Large intestine (tissue), 3 donors: ENCODE measurements around the gene NDUFB4. TPM values are rescaled to one million over a fixed set of nuclear protein-coding genes. Genes with fewer than 3 reads are reported as not detected.
A peak's percentile ranks its signal among the peaks of the same experiment; 100 is the strongest.

Experiments used
- DNase-seq, 2 donors: peaks; one replicate each; pipeline versions ENCODE4 v3.0.0 to v3.0.0-alpha.2; 2013
- H3K27ac ChIP-seq: one replicate; pipeline ENCODE4 v1.5.1; 2013; ENCODE audit warnings: low read length
- H3K27me3 ChIP-seq: 2 replicates; pipeline ENCODE4 v1.6.1; 2013; ENCODE audit warnings: low read length; ENCODE audit not compliant: control insufficient read depth, insufficient read depth
- H3K36me3 ChIP-seq: 2 replicates; pipeline ENCODE4 v1.6.1; 2013; ENCODE audit warnings: low read length; ENCODE audit not compliant: control insufficient read depth, insufficient read depth
- H3K4me1 ChIP-seq: one replicate; pipeline ENCODE4 v1.6.1; 2013; ENCODE audit warnings: low read length; ENCODE audit not compliant: control insufficient read depth, insufficient read depth
- H3K4me3 ChIP-seq: one replicate; pipeline ENCODE4 v1.5.1; 2013; ENCODE audit warnings: low read length
- H3K9me3 ChIP-seq: one replicate; pipeline ENCODE4 v1.6.1; 2013; ENCODE audit warnings: mild to moderate bottlenecking, low read depth, low read length, moderate library complexity; ENCODE audit not compliant: control insufficient read depth
- WGBS: methylation state at CpG from one replicate; pipeline ENCODE4 v1.1.5; 2013; ENCODE audit warnings: low lambda C conversion rate; ENCODE audit not compliant: insufficient coverage; 5-methylcytosine and 5-hydroxymethylcytosine counted together
- polyA plus RNA-seq: library from polyadenylated mRNA; unstranded; fragments of 120-200 nt; gene quantifications from one replicate; pipeline ENCODE4 v1.2.1, GENCODE V29; 2013

The NDUFB4 gene
- polyA plus RNA-seq, 1 donor, result 160 TPM

- no peaks in the 10 kb centered on the region for H3K27me3 ChIP-seq
- 78% methylated on average over 1 of the region's 12 CpGs for WGBS
- no peaks in the 10 kb centered on the region for H3K9me3 ChIP-seq
- no peaks in the 10 kb centered on the region for H3K4me1 ChIP-seq
- H3K4me3 ChIP-seq, result no peak overlapping the region
- DNase-seq, result no peak
- H3K27ac ChIP-seq, result no peak overlapping the region
- H3K36me3 ChIP-seq, result no peaks in the 10 kb centered on the region
Measured at GRCh38 chr3:120569222-120570057, 26.7 kb upstream of the NDUFB4 start.

- H3K36me3 ChIP-seq, result no peaks in the 10 kb centered on the region
- DNase-seq, result no peak
- H3K4me3 ChIP-seq, result no peak overlapping the region
- H3K27me3 ChIP-seq, result no peaks in the 10 kb centered on the region
- no peak overlapping the region for H3K27ac ChIP-seq
- H3K9me3 ChIP-seq, result no peaks in the 10 kb centered on the region
- WGBS, result 100% methylated on average over 1 of the region's 2 CpGs
- H3K4me1 ChIP-seq, result no peaks in the 10 kb centered on the region
Measured at GRCh38 chr3:120572027-120572426, 24.1 kb upstream of the NDUFB4 start.

- WGBS, result 84% methylated on average over 2 of the region's 3 CpGs
- Histone ChIP-seq H3K9me3 (no peaks in the 10 kb centered on the region), H3K27me3 (no peaks in the 10 kb centered on the region), H3K27ac (no peak overlapping the region), H3K4me1 (no peaks in the 10 kb centered on the region), H3K36me3 (no peaks in the 10 kb centered on the region), H3K4me3 (no peak overlapping the region)
- no peak for DNase-seq
Measured at GRCh38 chr3:120587332-120587975, 8.7 kb upstream of the NDUFB4 start.

- no CpG with 5 or more reads among the region's 4 CpGs for WGBS
- peaks cover 15% of the 10 kb centered on the region for H3K36me3 ChIP-seq
- DNase-seq, result no peak
Measured at GRCh38 chr3:120595788-120596115, 384 bp upstream of the NDUFB4 start.

GRCh38 chr3:120596853-120597223 lies 702 bp downstream of the NDUFB4 start:
- no peak for DNase-seq
- Histone ChIP-seq H3K27me3 (no peaks in the 10 kb centered on the region), H3K4me3 (peak overlapping the region; percentile 80), H3K4me1 (peaks cover 6% of the 10 kb centered on the region), H3K9me3 (no peaks in the 10 kb centered on the region), H3K27ac (peak overlapping the region; percentile 86), H3K36me3 (peaks cover 23% of the 10 kb centered on the region)
- no CpG with 5 or more reads among the region's 3 CpGs for WGBS

More at GRCh38 chr3:120595788-120596115, 384 bp upstream of the NDUFB4 start:
- Histone ChIP-seq H3K4me3 (peak overlapping the region; percentile 80), H3K27ac (peak overlapping the region; percentile 86), H3K4me1 (peaks cover 6% of the 10 kb centered on the region), H3K27me3 (no peaks in the 10 kb centered on the region), H3K9me3 (no peaks in the 10 kb centered on the region)

GRCh38 chr3:120597445-120598049 lies 1.4 kb downstream of the NDUFB4 start:
- peak in 1 of 2 donors; percentile 14 for DNase-seq
- H3K27ac ChIP-seq, result no peak overlapping the region
- no CpG with 5 or more reads among the region's 1 CpG for WGBS
- peaks cover 29% of the 10 kb centered on the region for H3K36me3 ChIP-seq
- peak overlapping the region; percentile 80 for H3K4me3 ChIP-seq
- H3K4me1 ChIP-seq, result peaks cover 6% of the 10 kb centered on the region
- H3K9me3 ChIP-seq, result no peaks in the 10 kb centered on the region
- H3K27me3 ChIP-seq, result no peaks in the 10 kb centered on the region

- Histone ChIP-seq H3K9me3 (no peaks in the 10 kb centered on the region), H3K4me1 (peaks cover 6% of the 10 kb centered on the region), H3K27ac (no peak overlapping the region), H3K36me3 (peaks cover 33% of the 10 kb centered on the region), H3K4me3 (no peak overlapping the region), H3K27me3 (no peaks in the 10 kb centered on the region)
- WGBS, result 0% methylated on average over 1 of the region's 3 CpGs
- DNase-seq, result no peak
Measured at GRCh38 chr3:120599211-120599610, 3.1 kb downstream of the NDUFB4 start.

- H3K27ac ChIP-seq, result no peak overlapping the region
- no CpG with 5 or more reads among the region's 4 CpGs for WGBS
- no peaks in the 10 kb centered on the region for H3K27me3 ChIP-seq
- no peak for DNase-seq
- H3K4me3 ChIP-seq, result no peak overlapping the region
- peaks cover 4% of the 10 kb centered on the region for H3K4me1 ChIP-seq
- H3K36me3 ChIP-seq, result peaks cover 33% of the 10 kb centered on the region
- H3K9me3 ChIP-seq, result no peaks in the 10 kb centered on the region
Measured at GRCh38 chr3:120601554-120601953, 5.4 kb downstream of the NDUFB4 start.

- no peak overlapping the region for H3K4me3 ChIP-seq
- H3K9me3 ChIP-seq, result no peaks in the 10 kb centered on the region
- DNase-seq, result peak in 1 of 2 donors; percentile 3
- no peaks in the 10 kb centered on the region for H3K4me1 ChIP-seq
- no peaks in the 10 kb centered on the region for H3K27me3 ChIP-seq
- H3K36me3 ChIP-seq, result peaks cover 33% of the 10 kb centered on the region
- H3K27ac ChIP-seq, result no peak overlapping the region
- WGBS, result 100% methylated on average over 1 of the region's 2 CpGs
Measured at GRCh38 chr3:120602682-120603081, 6.5 kb downstream of the NDUFB4 start.

GRCh38 chr3:120604382-120604781 lies 8.2 kb downstream of the NDUFB4 start:
- no peaks in the 10 kb centered on the region for H3K4me1 ChIP-seq
- no peaks in the 10 kb centered on the region for H3K27me3 ChIP-seq
- peaks cover 21% of the 10 kb centered on the region for H3K36me3 ChIP-seq
- H3K27ac ChIP-seq, result no peak overlapping the region
- H3K4me3 ChIP-seq, result no peak overlapping the region
- DNase-seq, result no peak
- no peaks in the 10 kb centered on the region for H3K9me3 ChIP-seq
